Measurements from ENCODE around the gene RBMY1F.
"Not testable (repeated sequence)": the region's sequence is repeated elsewhere in the genome, so short reads cannot be mapped to it uniquely, and the experiment has no call there.

The RBMY1F gene

DNA sequence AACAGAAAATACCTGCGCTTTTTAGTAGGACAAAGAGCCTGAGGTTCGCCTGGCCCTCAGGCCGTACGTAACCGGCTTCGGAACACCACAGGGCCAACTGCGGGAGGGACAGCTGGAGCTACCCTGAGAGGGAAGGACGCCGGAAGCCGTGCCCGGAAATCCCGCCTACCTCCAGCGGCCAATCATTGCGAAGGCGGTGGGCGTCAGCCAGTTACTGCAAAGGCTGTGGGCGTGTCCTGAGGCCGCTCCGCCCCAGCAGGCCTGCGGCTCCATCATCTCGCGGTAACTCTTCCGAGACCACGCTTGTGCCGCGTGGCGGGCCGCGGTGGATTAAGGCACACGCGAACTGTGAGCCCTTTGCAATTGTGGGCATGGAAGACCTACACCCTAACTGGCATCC, at the start of gene RBMY1F:
Gene RBMY1F, minus strand, starts transcription at position 101 of the 400 bp plus-strand sequence. CDS start 1,954 bp downstream, outside the sequence.
- not testable (repeated sequence) for DNase-seq (ENCODE audit: low read depth in 2 of 2)

DNA sequence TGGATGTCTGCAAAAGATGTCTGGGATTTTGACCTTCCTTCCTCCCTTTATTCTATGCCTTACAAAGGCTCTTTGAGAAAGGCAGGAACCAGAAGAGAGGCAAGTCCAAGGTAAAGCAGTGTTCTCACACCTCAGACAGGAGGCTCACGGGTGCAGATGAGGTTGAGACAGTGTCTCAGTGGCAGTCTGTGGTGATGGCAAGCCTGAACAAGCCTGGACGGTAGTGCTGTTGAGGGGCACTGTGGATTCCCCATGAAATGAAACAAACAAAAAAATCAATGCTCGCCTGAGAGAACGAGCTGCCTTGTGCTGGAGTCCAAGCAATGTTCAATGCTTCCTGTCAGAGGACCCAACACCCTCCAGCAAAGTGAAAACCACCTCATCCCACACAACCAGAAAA, 31.6 kb downstream of the RBMY1F start:
- not testable (repeated sequence) for DNase-seq (ENCODE audit: low read depth in 2 of 2)

DNA sequence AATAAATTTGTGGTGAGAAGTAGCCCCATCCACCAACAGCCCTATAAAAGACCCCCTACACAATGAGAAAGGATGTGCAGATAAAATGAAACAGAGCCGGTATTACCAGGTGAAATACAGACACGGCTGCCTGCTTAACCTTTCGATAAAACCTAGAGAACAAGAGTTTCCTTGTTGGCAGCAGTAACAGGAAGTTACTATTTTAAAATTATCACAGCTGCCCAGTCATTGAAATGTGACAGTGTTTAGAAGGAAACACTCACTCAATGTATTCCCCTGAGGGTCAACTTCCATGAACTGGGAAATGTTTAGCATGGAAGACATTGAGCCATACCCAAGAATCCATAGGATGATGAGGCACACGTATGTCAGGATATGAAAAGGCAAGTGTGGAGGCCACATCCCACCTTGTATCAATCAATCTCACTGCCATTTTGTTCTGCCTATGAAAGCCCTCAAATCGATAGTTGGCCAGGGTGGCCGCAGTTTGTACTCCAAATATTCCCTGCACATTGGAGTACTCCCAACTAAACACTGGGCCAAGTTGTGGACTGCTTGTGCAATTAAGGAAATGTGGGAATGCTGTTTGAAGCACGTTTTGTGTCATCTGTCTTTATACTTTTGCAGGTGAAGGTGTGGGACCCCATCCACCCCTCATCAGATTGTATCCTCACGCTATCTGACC, 41.6 kb downstream of the RBMY1F start:
- not testable (repeated sequence) for DNase-seq (ENCODE audit: low read depth in 2 of 2)

DNA sequence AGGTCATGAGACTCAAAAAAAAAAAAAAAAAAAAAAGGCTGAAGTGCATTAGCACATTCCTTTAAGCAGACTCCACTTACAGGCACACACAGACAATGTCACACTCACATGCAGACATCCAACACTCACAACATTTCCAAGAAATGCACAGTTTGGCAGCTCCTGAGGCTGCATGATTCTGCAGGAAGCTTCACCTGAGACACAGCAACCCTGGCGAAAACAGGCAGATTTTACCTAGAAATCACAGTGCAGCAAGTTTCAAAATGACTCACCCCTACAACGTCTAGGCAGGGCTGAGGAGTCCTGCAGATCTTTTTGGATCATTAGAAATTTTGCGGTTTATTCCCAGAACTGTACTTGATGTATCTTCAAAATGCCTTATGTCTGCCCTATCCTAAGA, 48.0 kb downstream of the RBMY1F start:
- DNase-seq (ENCODE audit: low read depth in 2 of 2) = not testable (repeated sequence)

DNA sequence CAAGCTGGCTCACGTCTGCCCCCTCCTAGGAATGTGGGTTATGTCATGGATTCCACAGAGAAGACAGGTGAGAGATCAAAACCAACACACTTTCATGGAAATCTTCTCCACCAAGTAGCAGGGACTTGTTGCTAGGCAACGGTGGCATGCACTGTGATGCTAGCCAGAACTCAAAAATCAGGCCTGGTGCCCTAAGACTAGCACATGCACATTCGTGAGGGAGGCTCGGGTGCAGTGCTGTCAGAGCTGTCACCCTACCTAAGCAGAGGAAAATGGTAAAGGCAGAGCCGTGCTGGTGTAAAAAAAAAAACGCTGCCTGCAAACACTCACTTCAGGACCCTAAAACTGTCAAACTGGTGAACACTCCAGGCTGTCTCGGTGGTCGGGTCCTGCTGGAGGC, 52.2 kb downstream of the RBMY1F start:
- not testable (repeated sequence) for DNase-seq (ENCODE audit: low read depth in 2 of 2)
